Ascending aorta (tissue), 2 donors: ENCODE results near the gene NDNF. TPM values are rescaled to one million over a fixed set of nuclear protein-coding genes. Genes with fewer than 3 reads are reported as not detected.

ENCODE experiments used
- DNase-seq, 2 donors: peaks; one replicate each; pipeline ENCODE4 v3.0.0-alpha.2; 2019; ENCODE audit warnings: low spot score in 2 of 2
- H3K27ac ChIP-seq, 2 donors: fragments of 200-600 bp; sonication (generic); one replicate each; pipeline ENCODE4 v1.5.1; 2016 to 2017; ENCODE audit warnings: mild to moderate bottlenecking in 1 of 2
- H3K27me3 ChIP-seq: fragments of 200-600 bp; sonication (generic); one replicate; pipeline ENCODE4 v1.5.1; 2017
- H3K36me3 ChIP-seq, 2 donors: fragments of 200-600 bp; sonication (generic); one replicate each; pipeline ENCODE4 v1.5.1; 2016
- H3K4me1 ChIP-seq, 2 donors: fragments of 200-600 bp; sonication (generic); one replicate each; pipeline ENCODE4 v1.5.1; 2016 to 2017; ENCODE audit warnings: mild to moderate bottlenecking in 1 of 2
- H3K4me3 ChIP-seq, 2 donors: fragments of 200-600 bp; sonication (generic); one replicate each; pipeline ENCODE4 v1.5.1; 2016 to 2017; ENCODE audit warnings: mild to moderate bottlenecking in 1 of 2
- H3K9me3 ChIP-seq, 2 donors: fragments of 200-600 bp; sonication (generic); one replicate each; pipeline ENCODE4 v1.5.1; 2016
- CTCF ChIP-seq, 3 experiments: fragments of 200-600 bp in 2 of 3; fragments of 450-650 bp in 1 of 3; sonication (generic) in 2 of 3; IDR thresholded peaks; one replicate each; pipeline ENCODE4 v1.5.1; 2016 to 2019; ENCODE audit warnings: antibody characterized with exemption in 3 of 3, mild to moderate bottlenecking in 1 of 3, moderate library complexity in 1 of 3
- intact Hi-C: fragments of 100-400 bp; cut with DNase I; formaldehyde crosslinking; loops from one replicate; pipeline ENCODE4 v1.15.1; 2023
- total RNA-seq: library from RNA; depleted of rRNA; stranded (reverse); fragments of >200 nt; gene quantifications from one replicate; pipeline ENCODE4 v1.1.0, GENCODE V29; 2016

Gene NDNF
- total RNA-seq, 1 donor from 2014 or later, result 1.9 TPM

- H3K9me3 ChIP-seq, result no peaks in the 10 kb centered on the region
- no peak for TF ChIP-seq CTCF (IDR thresholded peaks at IDR 0.05)
These were observed 18.7 kb downstream of the NDNF start for GRCh38 chr4:121053601-121054143.

GRCh38 chr4:121050300-121050699, 22.0 kb downstream of the NDNF start:
- peak in 1 of 3 experiments; percentile 19 for TF ChIP-seq CTCF (IDR thresholded peaks at IDR 0.05)
- intact Hi-C loops, result no loop called here
- Histone ChIP-seq H3K27me3 (no peaks in the 10 kb centered on the region), H3K4me3 (no peak overlapping the region), H3K27ac (no peak overlapping the region), H3K9me3 (no peaks in the 10 kb centered on the region), H3K36me3 (no peaks in the 10 kb centered on the region), H3K4me1 (no peaks in the 10 kb centered on the region)
- DNase-seq, result no peak

More at GRCh38 chr4:121053601-121054143, 18.7 kb downstream of the NDNF start:
- Histone ChIP-seq H3K27ac (no peak overlapping the region), H3K4me3 (no peak overlapping the region), H3K27me3 (no peaks in the 10 kb centered on the region), H3K36me3 (no peaks in the 10 kb centered on the region), H3K4me1 (no peaks in the 10 kb centered on the region)
- DNase-seq, result no peak
- intact Hi-C loops, result no loop called here

- H3K9me3 ChIP-seq, result no peaks in the 10 kb centered on the region
- H3K27me3 ChIP-seq, result no peaks in the 10 kb centered on the region
- TF ChIP-seq CTCF (IDR thresholded peaks at IDR 0.05), result no peak
- no peak overlapping the region for H3K4me3 ChIP-seq
- intact Hi-C loops, result no loop called here
- no peaks in the 10 kb centered on the region for H3K36me3 ChIP-seq
- no peak for DNase-seq
- H3K27ac ChIP-seq, result no peak overlapping the region
- no peaks in the 10 kb centered on the region for H3K4me1 ChIP-seq
These were observed 23.2 kb downstream of the NDNF start for GRCh38 chr4:121049072-121049599.

- no peaks in the 10 kb centered on the region for H3K4me1 ChIP-seq
- no peaks in the 10 kb centered on the region for H3K9me3 ChIP-seq
- no peaks in the 10 kb centered on the region for H3K36me3 ChIP-seq
- no peak overlapping the region for H3K4me3 ChIP-seq
- H3K27ac ChIP-seq, result no peak overlapping the region
- no peaks in the 10 kb centered on the region for H3K27me3 ChIP-seq
- intact Hi-C loops, result no loop called here
- no peak for DNase-seq
- TF ChIP-seq CTCF (IDR thresholded peaks at IDR 0.05), result no peak
These were observed 24.2 kb downstream of the NDNF start for GRCh38 chr4:121048165-121048564.

- H3K4me3 ChIP-seq, result no peak overlapping the region
- intact Hi-C loops, result no loop called here
- H3K27ac ChIP-seq, result no peak overlapping the region
- DNase-seq, result no peak
- H3K36me3 ChIP-seq, result no peaks in the 10 kb centered on the region
- TF ChIP-seq CTCF (IDR thresholded peaks at IDR 0.05), result no peak
- no peaks in the 10 kb centered on the region for H3K27me3 ChIP-seq
- H3K9me3 ChIP-seq, result no peaks in the 10 kb centered on the region
- H3K4me1 ChIP-seq, result no peaks in the 10 kb centered on the region
These were observed 30.8 kb downstream of the NDNF start for GRCh38 chr4:121041307-121042090.
